ENCODE data around the gene NOXA1.

NOXA1 gene

DNA sequence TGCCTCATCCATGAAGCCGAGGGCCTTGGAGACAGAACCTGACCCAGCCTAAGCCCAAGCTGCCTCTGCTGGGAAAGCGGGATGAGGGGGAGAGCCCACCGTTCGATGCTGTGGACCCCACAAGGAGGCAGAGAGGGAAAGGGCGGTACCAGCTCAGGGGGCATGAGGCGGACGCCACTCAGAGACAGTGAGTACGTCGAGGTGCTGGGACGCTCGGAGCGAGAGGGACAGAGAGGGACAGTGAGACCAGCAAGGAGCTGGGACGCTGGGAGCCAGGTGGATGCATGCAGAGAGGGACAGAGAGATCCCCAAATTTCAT is 33.8 kb upstream of the NOXA1 start:
- H3K4me3 ChIP-seq (ENCODE audit: low read depth, low read length): no peak overlapping the region
- DNase-seq (ENCODE audit: low read depth): no peak
- TF ChIP-seq, protein P1, sequence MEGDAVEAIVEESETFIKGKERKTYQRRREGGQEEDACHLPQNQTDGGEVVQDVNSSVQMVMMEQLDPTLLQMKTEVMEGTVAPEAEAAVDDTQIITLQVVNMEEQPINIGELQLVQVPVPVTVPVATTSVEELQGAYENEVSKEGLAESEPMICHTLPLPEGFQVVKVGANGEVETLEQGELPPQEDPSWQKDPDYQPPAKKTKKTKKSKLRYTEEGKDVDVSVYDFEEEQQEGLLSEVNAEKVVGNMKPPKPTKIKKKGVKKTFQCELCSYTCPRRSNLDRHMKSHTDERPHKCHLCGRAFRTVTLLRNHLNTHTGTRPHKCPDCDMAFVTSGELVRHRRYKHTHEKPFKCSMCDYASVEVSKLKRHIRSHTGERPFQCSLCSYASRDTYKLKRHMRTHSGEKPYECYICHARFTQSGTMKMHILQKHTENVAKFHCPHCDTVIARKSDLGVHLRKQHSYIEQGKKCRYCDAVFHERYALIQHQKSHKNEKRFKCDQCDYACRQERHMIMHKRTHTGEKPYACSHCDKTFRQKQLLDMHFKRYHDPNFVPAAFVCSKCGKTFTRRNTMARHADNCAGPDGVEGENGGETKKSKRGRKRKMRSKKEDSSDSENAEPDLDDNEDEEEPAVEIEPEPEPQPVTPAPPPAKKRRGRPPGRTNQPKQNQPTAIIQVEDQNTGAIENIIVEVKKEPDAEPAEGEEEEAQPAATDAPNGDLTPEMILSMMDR (IDR thresholded peaks at IDR 0.05; ENCODE audit: insufficient read depth, low read depth, low read length, missing control alignments): no peak

DNA sequence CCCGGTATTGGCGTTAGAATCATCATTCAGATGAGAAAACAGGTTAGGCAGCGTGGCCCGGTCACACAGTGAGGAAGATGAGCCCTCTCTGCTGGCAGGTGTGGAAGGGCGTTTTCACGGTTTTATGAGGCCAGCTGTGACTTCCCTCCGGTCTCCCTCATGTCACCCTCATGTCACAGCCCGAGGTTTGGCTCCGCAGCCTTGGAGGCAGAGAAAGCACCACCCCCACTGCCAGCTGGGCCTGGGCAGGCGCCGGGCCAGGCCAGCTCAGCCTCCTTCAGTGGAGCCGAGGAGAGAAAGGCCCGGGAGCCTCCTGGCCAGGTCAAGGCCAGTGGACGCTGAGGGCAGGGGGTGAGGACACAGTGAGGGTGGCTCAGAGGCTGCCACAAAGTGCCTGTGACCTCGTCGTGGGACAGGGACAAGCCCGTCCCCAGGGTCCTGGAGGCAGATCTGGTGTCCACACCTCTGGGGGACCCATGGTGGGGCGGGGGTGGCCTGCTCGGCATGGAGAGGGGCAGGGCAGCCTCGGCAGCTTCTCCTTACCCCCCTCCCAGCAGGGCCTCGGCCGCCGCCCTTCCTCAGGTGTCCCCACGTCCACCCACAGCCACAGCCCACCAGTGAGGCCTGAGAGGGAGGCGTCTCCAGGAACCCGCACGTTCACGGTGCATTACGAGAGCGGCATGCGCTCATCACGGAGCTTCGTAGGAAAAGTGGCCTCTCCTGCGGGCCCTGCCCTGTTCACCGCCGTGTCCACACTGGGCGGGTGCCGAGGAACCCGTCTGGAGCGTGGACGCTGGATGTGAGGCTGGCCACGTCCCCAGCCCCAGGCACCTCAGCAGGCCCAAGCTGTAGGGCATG is 32.4 kb upstream of the NOXA1 start:
- TF ChIP-seq, protein P1 (IDR thresholded peaks at IDR 0.05; ENCODE audit: insufficient read depth, low read depth, low read length, missing control alignments): no peak
- no peak overlapping the region for H3K4me3 ChIP-seq (ENCODE audit: low read depth, low read length)
- DNase-seq (ENCODE audit: low read depth): no peak

DNA sequence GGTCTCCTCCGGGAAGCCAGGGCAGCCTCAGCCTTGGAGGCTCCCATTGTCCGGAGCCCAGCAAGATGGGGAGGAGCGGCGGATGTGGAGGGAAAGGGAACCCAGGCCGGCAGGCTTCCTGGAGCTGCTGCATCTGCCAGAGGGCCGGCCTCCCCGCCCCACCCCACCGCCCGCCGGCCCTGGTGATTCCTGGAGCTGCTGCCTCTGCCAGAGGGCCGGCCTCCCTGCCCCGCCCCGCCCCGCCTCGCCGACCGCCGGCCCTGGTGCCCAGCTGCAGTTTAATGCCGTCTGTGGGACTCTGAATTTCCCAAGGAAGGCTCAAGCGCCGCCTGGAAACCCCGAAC is 31.8 kb upstream of the NOXA1 start:
- DNase-seq (ENCODE audit: low read depth): no peak
- TF ChIP-seq, protein P1 (IDR thresholded peaks at IDR 0.05; ENCODE audit: insufficient read depth, low read depth, low read length, missing control alignments): no peak
- no peak overlapping the region for H3K4me3 ChIP-seq (ENCODE audit: low read depth, low read length)

DNA sequence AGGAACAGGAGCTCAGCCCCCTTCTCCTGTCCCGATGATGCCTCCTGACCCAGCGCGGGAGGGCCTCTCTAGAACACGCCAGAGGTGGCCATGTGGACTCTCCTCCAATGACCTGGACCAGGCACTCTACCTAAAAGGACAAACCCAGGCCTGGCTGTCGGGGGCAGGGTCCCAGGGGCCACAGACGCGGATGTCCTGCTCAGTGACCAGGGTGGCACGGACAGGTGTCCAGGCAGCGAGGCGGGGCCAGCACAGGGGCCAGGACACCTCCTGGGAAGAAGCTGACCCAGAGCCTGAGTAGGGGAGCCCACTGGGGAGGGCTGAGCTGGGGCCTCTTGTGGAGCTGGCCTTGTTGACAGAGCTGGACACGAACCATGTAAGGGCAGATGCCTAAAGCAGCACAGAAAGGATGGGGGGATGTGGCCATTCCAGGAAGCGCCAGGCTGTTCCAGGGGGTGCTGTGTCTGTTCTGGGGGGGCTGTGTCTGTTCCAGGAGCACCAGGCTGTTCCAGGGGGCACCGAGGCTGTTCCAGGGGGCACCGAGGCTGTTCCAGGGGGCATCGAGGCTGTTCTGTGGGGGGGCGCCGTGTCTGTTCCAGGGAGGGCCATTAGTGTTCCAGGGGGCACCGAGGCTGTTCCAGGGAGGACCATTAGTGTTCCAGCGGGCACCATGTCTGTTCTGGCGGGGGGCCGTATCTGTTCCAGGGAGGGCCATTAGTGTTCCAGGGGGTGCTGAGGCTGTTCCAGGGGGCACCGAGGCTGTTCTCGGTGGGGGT is 30.8 kb upstream of the NOXA1 start:
- no peak for DNase-seq (ENCODE audit: low read depth)
- H3K4me3 ChIP-seq (ENCODE audit: low read depth, low read length): no peak overlapping the region
- TF ChIP-seq, protein P1 (IDR thresholded peaks at IDR 0.05; ENCODE audit: insufficient read depth, low read depth, low read length, missing control alignments): no peak

DNA sequence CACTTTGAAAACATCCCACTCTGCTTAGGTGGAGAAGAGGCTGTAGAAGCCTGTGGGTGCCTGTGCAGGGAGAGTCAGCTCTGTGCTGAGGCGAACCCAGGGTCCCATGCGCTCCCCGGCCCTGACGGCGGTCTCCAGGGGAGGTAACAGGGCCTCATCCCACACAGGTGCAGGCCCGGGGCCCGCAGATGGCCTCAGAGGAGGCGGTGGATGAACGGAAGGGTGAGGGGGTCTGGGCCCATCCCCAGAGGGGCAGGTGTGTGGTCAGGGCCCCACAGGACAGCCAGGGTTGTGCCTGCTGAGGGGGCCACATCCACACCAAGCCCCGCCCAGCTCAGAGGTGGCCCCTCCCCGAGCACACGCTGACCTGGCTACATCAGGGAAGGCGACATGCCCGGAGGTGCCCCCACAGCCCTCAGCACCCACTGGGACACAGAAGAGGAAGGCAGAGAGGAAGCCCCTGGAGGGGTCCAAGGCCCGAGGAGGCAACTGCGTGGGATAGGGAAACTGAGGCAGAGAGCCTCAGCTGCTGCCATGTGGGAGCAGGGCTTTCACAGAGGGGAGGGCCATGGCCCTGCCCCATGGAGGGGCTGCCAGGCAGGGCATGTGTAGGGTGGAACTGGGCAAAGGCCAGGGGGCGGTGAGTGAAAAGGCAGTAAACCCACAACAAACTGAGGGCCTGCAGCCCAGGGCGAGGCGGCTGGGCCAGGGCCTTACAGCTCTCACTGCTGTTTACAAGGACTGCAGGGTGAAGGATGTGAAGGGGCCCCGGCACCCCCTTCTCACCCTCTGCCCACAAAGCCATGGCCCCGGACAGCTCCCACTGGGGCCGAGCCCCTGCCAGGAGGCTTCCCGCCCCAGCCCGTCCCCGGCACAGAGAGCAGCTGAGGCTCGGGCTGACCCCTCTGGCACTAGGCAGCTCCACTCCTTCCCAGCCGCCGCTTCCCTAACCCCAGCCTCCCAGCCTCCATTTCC is 29.7 kb upstream of the NOXA1 start:
- no peak for DNase-seq (ENCODE audit: low read depth)
- TF ChIP-seq, protein P1 (IDR thresholded peaks at IDR 0.05; ENCODE audit: insufficient read depth, low read depth, low read length, missing control alignments): no peak
- H3K4me3 ChIP-seq (ENCODE audit: low read depth, low read length): no peak overlapping the region

DNA sequence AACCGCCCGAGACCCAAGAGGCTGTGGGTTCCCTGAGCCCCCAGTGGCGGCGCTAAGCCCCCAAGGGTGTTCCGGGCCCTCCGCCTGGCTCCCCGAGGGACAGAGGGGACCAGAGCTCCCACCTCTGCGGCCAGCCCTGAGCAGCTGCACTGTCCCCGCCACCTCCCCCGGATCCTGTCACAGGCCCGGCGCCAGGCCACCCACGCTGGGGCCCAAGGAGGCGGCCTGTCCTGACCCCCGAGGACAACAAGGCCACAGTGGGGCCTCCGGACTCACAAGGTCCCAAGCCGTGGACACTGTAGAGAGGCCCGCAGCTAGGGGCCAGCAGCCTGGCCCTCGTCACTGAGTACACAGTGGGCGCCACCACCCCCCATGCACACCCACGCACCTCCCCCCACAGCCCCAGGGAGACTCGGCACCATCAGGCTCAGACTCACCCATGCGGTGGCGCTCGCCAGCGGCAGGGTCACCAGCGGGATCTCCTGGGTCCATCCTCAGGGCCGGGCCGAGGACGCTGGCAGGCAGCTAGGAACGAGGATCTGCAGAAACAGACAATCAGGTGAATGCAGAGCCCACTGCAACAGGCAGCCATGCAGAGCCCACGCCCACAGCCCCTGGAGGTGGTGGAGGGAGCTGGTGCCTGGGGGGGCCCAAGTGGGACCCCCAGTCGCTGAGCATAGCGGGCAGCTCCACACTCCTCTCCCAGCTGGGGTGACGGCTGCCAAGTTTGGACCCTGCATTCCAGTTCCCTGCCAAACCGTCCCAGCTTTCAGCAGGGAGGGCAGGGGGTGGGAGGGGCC is 28.1 kb upstream of the NOXA1 start:
- no peak for DNase-seq (ENCODE audit: low read depth)
- TF ChIP-seq, protein P1 (IDR thresholded peaks at IDR 0.05; ENCODE audit: insufficient read depth, low read depth, low read length, missing control alignments): no peak
- H3K4me3 ChIP-seq (ENCODE audit: low read depth, low read length): no peak overlapping the region
